ENCODE data around the gene MYO9A.

- TF ChIP-seq CTCF (IDR thresholded peaks at IDR 0.05) (no peak), POLR2A (IDR thresholded peaks at IDR 0.05) (no peak)
These were observed 306.8 kb downstream of the MYO9A start for GRCh38 chr15:71811036-71811736.
